GM21529 (cell line): ENCODE results near the gene SBF2.
A peak's percentile ranks its signal among the peaks of the same experiment; 100 is the strongest.

Experiments
- ATAC-seq: cut with Tn5 transposase; IDR thresholded peaks from one replicate; pipeline ENCODE4 v1.9.1; 2021; ENCODE audit not compliant: unreplicated experiment

SBF2 gene

DNA sequence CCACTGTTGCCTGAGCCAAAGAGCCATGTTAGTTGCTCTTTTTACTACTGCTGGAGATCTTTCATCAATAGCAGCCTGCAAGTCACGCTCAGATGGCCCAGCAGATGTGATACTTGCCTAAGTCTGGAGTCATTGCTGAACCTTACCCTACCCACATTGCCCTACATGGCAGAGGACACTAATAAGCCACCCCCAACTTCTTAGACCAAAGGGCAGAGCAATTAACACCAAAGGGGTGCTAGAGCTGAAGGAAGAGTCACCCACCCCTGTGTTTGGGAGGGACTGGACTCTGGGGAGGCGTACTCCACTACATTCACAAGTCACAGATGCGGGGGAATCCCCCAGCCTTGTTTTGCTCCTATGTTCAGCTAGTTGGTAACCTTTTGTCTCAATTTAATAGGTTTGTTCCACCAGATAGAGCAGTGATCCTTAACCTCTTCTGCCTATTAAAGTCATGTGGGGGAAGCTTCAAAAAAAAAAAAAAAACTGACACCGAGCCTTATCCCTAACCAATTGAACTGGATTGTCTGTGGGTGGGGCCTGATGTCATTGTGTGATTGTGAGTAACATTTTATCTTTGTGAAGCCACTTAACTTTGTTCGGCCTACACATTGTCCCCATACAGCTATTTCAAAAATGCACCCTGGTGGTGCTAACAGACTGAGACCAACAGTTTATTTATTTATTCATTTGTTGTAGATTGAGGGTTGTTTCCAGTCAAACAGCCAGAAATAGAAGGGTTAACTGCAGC, 23.9 kb upstream of the SBF2 start:
- peak; percentile 72 for ATAC-seq

DNA sequence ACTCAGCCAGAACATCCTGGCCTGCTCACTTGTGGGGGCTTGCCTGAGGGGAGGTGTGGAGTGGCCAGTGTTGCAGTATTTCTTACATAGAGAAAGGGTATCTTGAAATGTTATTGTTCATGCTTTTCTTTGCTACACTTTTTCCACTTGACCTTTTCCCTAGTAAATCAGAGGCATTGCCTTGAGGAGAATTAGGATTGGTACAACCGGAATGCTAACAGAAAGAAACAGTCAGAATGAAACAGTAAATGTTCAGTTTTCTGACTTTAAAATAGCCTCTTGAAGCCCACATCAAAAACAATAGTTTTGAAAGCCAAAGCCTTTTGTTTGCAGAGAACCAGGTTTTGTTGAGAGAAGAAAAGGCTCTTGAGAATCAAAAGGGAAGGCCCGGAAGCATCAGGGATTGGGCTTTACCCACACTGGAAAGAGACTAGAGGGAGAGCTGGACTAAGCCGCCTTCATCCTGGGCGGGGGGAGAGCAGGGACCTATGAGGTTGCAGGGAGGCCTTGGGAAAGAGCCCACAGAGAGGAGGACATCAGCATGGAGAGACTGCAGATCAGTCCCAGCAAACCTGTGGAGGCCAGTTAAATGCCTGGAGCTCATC, 23.2 kb upstream of the SBF2 start:
- peak; percentile 30 for ATAC-seq

DNA sequence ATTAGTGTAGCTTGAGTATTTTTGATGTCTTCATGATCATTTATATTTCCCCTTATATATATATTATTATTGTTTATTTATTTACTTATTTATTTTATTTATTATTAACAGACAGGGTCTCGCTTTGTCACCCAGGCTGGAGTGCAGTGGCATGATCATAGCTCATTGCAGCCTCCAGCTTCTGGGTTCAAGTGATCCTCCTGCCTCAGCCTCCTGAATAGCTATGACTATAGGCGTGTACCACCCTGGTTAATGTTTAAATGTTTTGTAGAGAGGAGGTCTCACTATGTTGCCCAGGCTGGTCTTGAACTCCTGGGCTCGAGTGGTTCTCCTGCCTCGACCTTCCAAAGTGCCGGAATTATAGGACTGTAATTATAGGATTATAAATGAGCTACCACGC, 21.1 kb upstream of the SBF2 start:
- no peak for ATAC-seq

DNA sequence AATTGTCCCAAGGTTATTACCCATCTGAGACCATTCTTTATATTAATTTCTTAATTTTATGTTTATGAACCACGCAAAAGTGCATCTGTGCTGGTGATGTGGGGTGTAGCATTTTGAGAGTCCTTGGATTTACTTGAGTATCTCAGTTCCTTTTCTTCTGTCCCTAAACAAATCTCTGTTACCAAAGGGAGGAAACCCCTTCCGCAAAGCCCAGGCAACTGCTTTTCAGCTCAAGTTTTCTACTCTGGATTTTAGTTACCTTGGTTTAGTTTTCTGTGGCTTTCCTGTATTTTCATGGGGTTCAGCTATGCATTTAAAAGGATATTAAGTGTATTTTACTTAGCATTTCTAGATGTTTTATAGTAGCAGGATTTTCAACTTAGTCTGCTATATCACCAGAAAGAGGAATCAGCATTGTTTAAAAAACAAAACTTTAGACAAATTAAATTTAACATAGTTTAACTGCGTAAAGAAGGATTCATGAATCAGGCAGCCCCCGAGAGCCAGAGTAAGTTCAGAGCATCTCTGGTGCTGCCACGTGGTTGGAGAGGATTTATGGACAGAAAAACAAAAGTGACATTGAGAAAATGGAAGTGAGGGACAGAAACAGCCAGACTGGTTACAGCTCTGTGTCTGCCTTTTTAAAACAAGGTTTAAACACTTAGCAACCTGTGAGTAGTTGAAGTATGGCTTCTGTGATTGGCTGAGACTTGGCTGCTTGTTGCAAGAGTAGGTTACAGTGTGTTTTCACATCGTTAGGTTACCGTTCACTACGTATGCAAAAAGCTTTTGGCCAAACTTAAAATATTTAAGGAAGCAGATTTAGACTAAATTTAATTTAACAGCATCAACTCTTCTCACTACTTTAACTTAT, 20.4 kb upstream of the SBF2 start:
- ATAC-seq, result peak; percentile 68

DNA sequence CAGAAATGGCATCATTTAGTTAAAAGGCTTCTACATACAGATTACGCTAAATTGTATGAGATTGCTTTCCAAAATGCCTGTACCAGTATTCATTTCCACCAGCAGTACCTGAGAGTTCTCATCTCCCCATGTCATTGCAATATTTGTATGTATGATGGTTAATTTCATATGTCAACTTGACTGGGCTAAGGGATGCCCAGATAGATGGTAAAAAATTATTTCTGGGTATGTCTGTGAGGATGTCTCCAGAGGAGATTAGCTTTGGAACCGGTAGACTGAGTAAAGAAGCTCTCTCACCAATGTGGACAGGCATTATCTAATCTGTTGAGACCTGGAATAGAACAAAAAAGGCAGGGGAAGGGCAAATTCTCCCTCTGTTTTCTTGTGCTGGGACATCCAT, 17.8 kb upstream of the SBF2 start:
- ATAC-seq, result no peak

DNA sequence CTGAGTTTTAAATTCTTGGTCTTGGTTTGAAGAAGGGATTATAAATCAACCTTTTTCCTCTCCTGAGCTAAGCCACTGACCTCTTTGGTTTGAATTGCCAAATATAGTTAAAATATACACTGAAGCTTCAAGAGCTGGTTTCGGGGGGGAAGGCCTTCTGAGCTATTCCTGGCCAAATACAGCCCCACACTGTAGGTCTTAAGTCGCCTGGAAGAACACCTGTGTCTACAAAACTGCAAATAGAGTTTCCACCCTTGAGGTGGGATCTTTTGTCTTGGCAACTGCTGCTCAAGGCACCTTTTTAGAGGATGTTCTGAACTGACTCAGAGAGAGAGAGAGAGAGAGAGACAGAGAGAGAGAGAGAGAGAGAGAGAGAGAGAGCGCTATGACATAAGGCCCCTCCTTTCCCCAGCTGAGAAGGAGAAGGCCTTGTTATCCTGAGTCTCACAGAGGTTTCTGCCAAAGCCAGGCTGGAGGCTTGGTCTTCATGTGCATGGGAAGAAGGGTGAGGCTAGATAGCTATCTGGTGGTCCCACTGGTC, 16.4 kb upstream of the SBF2 start:
- no peak for ATAC-seq

DNA sequence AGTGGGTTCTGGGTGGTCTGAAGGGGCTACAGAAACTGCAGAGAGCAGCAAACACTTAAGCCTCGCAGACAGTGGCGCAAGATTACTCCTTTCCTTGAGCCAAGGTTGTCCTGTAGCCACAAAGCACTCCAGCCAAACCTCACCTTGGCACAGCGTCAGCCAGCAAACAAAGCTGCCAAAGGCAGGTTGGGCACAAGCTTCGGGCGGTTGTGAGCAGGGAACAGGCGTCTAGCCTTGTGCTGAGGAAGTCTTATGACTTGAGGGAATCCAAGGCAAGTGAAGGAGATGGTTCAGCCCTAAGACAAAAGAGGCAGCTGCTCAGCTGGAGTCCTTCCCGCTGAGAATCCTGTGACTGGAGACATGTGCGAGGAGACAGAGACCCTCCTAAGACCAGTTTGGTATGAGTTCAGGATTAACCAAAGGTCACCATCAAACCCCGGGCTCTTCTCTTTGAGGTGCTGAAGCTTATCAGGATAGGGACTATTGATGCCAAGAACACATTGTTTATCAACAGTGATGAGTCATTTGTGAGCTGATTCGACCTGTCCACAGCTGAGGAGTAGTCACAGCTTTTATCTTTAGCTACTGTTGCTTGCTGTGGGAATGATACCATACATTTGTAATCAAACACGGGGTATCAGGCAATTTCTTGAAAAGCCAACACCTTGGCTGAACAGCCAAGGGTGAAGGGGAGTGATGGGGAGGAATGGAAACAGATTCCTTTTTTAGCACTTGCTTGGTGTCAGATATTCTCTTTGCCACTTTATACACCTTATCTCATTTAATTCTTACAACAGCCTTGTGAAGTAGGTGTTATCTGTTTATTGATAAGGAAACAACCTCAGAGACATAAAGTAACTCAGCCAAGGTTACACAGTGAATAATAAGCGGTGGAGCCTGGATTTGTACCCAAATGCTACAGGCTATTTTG, 15.4 kb upstream of the SBF2 start:
- ATAC-seq, result no peak

DNA sequence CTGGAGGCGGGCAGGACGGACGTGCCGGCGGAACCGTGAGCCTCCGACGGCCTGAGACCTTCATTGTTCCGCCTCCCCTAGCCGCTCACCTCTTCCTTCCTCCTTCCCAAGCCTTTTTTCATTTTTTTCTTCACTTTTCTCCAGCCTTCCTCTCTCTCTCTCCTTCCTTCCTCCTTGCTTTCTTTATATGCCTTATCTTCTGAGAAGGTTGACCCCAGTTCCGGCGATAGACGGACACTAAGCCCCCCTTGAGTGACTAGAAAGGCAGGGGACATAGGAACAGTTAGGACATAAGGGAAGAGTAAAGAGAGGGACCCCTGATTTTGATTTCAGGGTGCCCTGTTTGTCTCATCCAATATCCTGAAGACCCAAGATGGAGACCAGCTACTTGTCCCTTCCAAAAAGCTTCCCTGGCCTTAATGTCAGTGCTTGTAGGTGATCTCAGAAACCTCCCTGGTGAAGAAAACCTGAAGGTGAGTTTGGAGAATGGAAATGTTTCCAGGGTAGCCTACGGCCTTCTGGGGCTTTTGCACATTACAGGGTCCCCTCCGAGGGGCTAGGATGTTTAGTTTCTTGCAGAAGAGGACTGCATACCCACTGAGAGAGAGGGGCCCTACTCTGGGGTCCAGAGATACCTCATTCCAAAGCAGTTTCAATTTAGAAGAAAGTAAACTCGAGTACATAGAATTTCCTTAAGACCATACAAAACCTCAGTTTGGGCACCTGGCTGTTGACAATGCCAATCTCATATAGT, 14.4 kb upstream of the SBF2 start:
- ATAC-seq, result no peak

DNA sequence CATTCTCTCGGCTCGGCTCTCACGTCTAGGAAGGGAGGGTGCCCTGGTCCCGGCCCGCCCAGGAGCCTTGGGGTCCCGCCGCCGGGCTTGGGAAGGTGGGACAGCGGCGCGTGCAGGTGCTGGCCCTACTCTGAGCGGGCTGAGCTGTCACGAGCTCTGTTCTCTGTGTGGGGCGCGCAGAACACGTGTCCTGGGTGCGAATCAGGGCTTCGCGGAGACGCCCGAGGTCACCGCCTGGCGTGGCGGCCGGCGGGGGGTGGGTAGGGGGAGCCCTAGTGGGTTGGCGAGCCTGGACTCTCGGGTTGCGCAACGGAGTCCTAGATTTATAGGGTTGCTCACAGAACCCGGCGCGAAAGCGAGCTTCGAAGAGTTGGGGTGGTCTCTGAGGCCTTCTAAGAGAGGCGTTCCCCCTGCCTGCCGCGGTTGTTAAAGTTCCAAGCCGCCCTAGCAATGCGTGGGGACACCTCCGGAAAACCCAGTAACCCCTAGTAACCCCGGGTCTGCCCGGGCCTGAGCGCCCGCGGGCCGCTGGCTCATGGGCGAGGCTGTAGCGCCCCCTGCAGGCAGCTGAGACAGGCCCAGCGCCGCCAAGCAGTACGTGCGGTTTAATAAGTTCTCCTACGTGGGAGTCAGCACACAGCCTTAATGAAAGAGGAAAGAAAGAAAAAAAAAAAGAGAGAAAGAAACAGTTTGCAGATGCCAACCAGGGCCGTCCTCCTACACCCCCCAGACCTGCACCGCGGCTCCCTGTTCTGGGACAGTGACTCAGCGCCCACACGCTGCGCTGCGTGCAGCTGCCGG, 13.6 kb upstream of the SBF2 start:
- peak; percentile 60 for ATAC-seq

DNA sequence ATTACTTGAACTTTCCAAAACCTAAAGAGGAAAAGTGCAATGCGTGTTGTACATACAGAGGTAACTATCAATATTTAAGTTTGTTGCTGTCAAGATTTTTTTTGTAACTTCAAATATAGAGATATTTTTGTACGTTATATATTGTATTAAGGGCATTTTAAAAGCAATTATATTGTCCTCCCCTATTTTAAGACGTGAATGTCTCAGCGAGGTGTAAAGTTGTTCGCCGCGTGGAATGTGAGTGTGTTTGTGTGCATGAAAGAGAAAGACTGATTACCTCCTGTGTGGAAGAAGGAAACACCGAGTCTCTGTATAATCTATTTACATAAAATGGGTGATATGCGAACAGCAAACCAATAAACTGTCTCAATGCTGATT, 13.0 kb upstream of the SBF2 start:
- no peak for ATAC-seq

DNA sequence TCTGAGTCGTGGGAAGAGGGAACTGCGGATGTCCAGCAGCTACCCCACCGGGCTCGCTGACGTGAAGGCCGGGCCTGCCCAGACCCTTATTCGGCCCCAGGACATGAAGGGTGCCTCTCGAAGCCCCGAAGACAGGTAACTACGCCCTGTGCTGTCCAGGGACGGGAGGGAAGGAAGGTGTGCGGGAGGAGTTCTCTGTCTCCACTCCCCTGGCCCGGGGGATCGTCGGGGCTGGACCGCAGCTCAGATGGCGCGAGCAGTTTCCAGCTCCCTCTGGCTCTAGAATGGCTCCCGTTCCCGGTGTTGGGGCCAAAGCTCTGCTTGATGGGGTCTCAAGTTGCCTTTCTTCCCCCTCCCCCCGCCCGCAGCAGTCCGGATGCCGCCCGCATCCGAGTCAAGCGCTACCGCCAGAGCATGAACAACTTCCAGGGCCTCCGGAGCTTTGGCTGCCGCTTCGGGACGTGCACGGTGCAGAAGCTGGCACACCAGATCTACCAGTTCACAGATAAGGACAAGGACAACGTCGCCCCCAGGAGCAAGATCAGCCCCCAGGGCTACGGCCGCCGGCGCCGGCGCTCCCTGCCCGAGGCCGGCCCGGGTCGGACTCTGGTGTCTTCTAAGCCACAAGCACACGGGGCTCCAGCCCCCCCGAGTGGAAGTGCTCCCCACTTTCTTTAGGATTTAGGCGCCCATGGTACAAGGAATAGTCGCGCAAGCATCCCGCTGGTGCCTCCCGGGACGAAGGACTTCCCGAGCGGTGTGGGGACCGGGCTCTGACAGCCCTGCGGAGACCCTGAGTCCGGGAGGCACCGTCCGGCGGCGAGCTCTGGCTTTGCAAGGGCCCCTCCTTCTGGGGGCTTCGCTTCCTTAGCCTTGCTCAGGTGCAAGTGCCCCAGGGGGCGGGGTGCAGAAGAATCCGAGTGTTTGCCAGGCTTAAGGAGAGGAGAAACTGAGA, 12.2 kb upstream of the SBF2 start:
- ATAC-seq, result no peak

DNA sequence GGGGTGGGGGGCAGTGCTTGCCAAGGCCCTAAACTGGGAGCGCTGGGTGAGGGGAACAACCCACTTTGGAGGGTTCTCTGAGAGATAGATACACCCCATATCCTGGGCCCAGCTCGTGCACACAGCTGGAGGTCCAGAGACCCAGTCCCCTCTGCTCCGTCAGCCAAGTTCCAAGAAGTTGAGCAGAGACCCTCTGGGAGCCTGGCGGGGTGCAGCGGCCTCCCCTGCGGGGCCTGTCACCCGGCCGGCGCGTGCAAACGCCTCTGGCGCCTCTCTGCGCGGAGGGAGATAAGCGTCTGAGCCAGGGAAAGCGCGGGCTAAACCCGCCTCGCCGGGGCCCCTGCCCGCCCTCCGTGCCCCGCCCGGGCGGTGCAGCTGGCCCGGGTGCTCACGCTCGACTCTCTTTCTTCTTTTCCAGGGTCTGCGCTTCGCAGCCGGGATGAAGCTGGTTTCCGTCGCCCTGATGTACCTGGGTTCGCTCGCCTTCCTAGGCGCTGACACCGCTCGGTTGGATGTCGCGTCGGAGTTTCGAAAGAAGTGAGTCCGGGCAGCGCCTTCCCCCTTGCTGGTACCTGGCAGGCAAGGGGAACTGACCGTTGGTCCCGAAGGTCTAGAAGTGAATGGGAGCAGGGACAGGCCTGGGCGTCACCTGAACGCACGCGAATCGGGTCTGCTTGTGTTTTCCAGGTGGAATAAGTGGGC, 11.4 kb upstream of the SBF2 start:
- no peak for ATAC-seq

DNA sequence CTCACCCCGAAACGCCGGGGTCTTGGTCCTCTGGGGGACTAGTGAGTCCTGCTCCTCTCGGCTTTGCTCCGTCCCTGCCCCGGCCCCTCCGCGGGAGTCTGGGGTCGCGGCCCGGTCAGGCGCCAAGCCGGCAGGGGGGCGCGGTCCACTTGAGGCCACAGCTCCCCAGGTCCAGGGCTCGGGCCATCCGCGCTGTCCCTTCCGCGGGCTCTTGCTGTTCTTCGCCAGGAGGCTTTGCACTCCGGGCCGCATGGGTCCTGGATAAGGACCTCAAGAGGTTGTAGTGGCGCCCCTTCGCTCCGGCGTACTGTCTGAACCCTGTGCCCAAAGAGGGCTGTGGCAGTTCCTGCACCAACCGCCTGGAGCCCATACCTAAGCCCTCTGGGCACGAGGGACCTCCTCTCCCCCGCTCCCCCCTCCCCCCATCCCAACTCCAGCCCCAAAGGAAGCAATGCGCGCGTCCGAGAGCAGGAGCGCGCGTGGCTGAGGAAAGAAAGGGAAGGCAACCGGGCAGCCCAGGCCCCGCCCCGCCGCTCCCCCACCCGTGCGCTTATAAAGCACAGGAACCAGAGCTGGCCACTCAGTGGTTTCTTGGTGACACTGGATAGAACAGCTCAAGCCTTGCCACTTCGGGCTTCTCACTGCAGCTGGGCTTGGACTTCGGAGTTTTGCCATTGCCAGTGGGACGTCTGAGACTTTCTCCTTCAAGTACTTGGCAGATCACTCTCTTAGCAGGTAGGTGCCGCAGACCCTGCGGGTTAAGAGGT, 10.7 kb upstream of the SBF2 start, which contains the start of gene ADM:
ADM (plus strand) TSS at position 579 of the 767 bp plus-strand sequence. CDS start 628 bp downstream, outside the sequence.
- ATAC-seq, result no peak

DNA sequence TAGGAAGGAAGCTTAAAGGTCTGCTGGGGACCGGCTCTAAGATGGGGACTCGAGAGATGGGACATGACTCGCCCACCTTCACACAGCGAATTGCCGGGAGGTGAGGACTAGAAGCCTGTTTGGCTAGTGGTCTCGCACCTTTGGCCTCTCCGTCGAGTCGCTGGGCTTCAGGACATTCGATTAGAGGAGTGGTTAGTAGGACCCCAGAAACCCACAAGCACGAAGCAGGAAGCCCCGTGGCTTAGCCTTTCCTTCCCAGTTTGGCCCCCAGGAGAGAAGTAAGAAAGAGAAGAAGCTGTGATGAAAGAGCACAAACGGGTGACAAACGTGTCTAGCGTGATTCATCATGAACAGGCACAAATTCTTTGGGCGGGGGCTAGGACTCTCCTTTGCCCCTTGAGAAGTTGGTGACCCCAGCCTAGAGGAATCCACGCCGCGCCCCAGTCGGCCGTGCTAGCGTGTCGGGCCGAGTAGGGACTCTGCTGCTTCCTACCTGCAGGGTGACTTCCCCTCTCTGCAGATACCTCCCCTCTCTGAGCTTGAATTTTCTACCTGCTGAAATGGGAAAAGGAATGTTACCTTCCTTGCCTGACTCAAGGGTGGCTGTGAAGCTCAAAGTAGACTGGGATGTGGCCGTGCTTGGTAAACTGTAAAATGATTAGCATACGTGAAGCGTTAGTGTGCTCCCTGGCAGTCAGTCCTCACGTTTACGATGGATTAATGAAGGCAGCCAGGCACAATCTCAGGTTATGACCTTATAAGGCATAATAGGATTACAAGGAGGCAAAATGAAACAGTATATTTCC, 9.7 kb upstream of the SBF2 start:
- no peak for ATAC-seq

DNA sequence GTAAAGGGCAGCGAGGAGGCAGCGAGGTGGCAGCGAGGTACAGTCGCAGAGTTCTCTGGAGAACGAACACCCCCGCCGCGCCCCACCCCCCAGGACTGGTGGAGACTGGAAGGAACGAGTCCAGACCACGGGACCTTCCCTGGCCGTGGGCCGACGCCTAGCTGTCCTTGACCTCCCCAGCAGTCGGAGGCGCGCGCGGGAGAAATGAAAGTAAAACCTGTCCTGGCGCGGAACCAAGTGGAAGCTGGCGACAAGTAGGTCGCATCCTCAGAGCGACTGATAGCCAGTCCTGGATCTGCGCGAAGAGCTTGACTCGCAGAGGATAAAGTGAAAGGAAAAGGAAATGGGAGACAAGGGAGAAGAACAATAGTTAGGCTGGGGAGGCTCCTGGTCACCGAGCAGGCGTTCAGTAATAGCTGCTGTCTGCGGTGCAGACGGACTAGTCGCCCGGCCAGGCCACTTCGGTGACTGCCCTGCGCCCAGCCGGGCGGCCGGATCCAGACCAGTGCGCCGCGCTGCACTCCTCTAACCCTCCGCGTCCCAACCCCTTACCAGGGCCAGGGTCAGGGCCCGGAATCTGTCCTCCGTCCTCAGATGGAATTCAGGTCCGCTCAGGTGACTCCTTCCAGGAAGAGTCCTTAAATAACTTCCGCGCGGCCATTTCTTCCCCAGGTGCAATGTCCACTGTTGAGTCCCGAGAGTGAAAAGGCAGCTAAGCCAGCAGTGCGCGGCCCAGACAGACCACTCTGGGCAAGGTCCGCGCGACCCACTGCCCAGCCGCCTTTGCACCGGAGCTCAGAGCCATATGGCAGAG, 8.9 kb upstream of the SBF2 start:
- ATAC-seq, result no peak
